HCT116 (cell line): ENCODE results near the gene TMX3. TPM values are rescaled to one million over a fixed set of nuclear protein-coding genes. Genes with fewer than 3 reads are reported as not detected.

ENCODE experiments used
- ATAC-seq: fragments of 200-7000 bp; cut with Tn5 transposase; 2 replicates; pipeline ENCODE4 v1.9.1; 2020; ENCODE audit warnings: mild to moderate bottlenecking, moderate library complexity
- BruUV-seq: library from RNA; stranded (reverse); fragments of 400-500 nt; replicated peaks from 2 replicates; lab custom pipeline; 2021; lab: Mats Ljungman, UMichigan
- CTCF ChIA-PET: fragments of 300-600 bp; sonication (Branson Sonifier 250); formaldehyde crosslinking; loops from one replicate; lab custom pipeline; 2021; ENCODE audit warnings: antibody characterized with exemption; lab: Charles Lee
- POLR2A ChIA-PET: fragments of 300-600, 350-600 bp; sonication (Branson Sonifier 250); formaldehyde crosslinking; loops from one replicate; lab custom pipeline; 2021; ENCODE audit warnings: antibody characterized with exemption; lab: Charles Lee
- RAD21 ChIA-PET, 2 experiments: fragments of 300-600 bp; sonication (Branson Sonifier 250); formaldehyde crosslinking; loops; one replicate each; lab custom pipeline; 2023; ENCODE audit warnings: low total read pairs in 2 of 2; ENCODE audit not compliant: uncharacterized antibody in 2 of 2, unreplicated experiment in 2 of 2, low non-redundant PET in 1 of 2; lab: Charles Lee
- DNase-seq: peaks from one replicate; pipeline ENCODE4 v3.0.0-alpha.2; 2010; ENCODE audit warnings: low read depth, low spot score
- H2AFZ ChIP-seq: fragments of 200-600 bp; shearing (Covaris generic), sonication (generic); 2 replicates; pipeline ENCODE4 v1.6.1; 2017; ENCODE audit warnings: low read depth, mixed run types, mixed read lengths, antibody characterized with exemption, low read length; ENCODE audit not compliant: poor library complexity, severe bottlenecking
- H3K27ac ChIP-seq: 2 replicates; pipeline ENCODE4 v1.5.1; 2012; ENCODE audit warnings: low read depth, low read length
- H3K27me3 ChIP-seq: fragments of 200-600 bp; sonication (generic); 2 replicates; pipeline ENCODE4 v1.6.1; 2016; ENCODE audit warnings: mixed run types, low read length, mixed read lengths; ENCODE audit not compliant: insufficient read depth
- H3K36me3 ChIP-seq, 2 experiments: fragments of 200-500 bp in 1 of 2; fragments of 200-600 bp in 1 of 2; sonication (Bioruptor generic) in 1 of 2; sonication (generic) in 1 of 2; 2 replicates each; pipeline versions ENCODE4 v1.5.1 to v1.6.1; 2014 to 2016; ENCODE audit warnings: low read length in 2 of 2, inconsistent platforms in 1 of 2, mixed read lengths in 1 of 2, mixed run types in 1 of 2; ENCODE audit not compliant: insufficient read depth in 2 of 2, control insufficient read depth in 1 of 2
- H3K4me1 ChIP-seq, 2 experiments: fragments of 200-600 bp in 1 of 2; sonication (generic) in 1 of 2; 2 replicates each; pipeline versions ENCODE4 v1.5.1 to v1.6.1; 2012 to 2017; ENCODE audit warnings: low read length in 2 of 2, inconsistent platforms in 1 of 2, mild to moderate bottlenecking in 1 of 2, mixed read lengths in 1 of 2, mixed run types in 1 of 2, moderate library complexity in 1 of 2; ENCODE audit not compliant: insufficient read depth in 2 of 2, control insufficient read depth in 1 of 2
- H3K4me2 ChIP-seq: fragments of 200-600 bp; sonication (generic); 2 replicates; pipeline ENCODE4 v1.6.1; 2017; ENCODE audit warnings: mixed run types, low read length, mixed read lengths
- H3K4me3 ChIP-seq, 2 experiments: fragments of 200-600 bp in 1 of 2; sonication (generic) in 1 of 2; replicated peaks in 1 of 2; 2 replicates each; pipeline ENCODE4 v1.5.1; 2011 to 2016; ENCODE audit warnings: low read length in 2 of 2, control low read depth in 1 of 2, low read depth in 1 of 2, mild to moderate bottlenecking in 1 of 2, mixed read lengths in 1 of 2, mixed run types in 1 of 2
- H3K79me2 ChIP-seq: fragments of 200-600 bp; sonication (generic); 2 replicates; pipeline ENCODE4 v1.6.1; 2017; ENCODE audit warnings: mild to moderate bottlenecking, mixed run types, low read length, moderate library complexity, mixed read lengths; ENCODE audit not compliant: insufficient read depth
- H3K9ac ChIP-seq: fragments of 200-600 bp; sonication (generic); 2 replicates; pipeline ENCODE4 v1.6.1; 2016; ENCODE audit warnings: low read length, mixed read lengths
- H3K9me2 ChIP-seq: fragments of 200-600 bp; sonication (generic), shearing (Covaris generic); 2 replicates; pipeline ENCODE4 v1.6.1; 2017; ENCODE audit warnings: mixed run types, mild to moderate bottlenecking, moderate library complexity; ENCODE audit not compliant: insufficient read depth
- H3K9me3 ChIP-seq, 2 experiments: fragments of 200-500 bp in 1 of 2; fragments of 200-600 bp in 1 of 2; sonication (Bioruptor generic) in 1 of 2; sonication (generic) in 1 of 2; 2 replicates each; pipeline ENCODE4 v1.6.1; 2014 to 2017; ENCODE audit warnings: low read length in 2 of 2, mixed read lengths in 2 of 2, inconsistent platforms in 1 of 2, low read depth in 1 of 2, mild to moderate bottlenecking in 1 of 2, mixed run types in 1 of 2, moderate library complexity in 1 of 2; ENCODE audit not compliant: control insufficient read depth in 1 of 2, insufficient read depth in 1 of 2
- H4K20me1 ChIP-seq: fragments of 200-600 bp; sonication (generic), shearing (Covaris generic); 2 replicates; pipeline ENCODE4 v1.6.1; 2017; ENCODE audit warnings: mixed run types, mild to moderate bottlenecking, moderate library complexity; ENCODE audit not compliant: insufficient read depth
- ATF3 ChIP-seq: IDR thresholded peaks from 2 replicates; pipeline ENCODE4 v1.6.1; 2012
- CBX3 ChIP-seq: IDR thresholded peaks from 2 replicates; pipeline ENCODE4 v1.6.1; 2012; ENCODE audit warnings: low read depth
- EGR1 ChIP-seq: IDR thresholded peaks from 2 replicates; pipeline ENCODE4 v1.6.1; 2012; ENCODE audit warnings: low read depth
- EZH2 ChIP-seq: fragments of 200-600 bp; sonication (generic); IDR thresholded peaks from 2 replicates; pipeline ENCODE4 v1.6.1; 2017; ENCODE audit warnings: antibody characterized with exemption, mixed run types
- EZH2phosphoT487 ChIP-seq: fragments of 200-600 bp; IDR thresholded peaks from 2 replicates; pipeline ENCODE4 v1.6.1; 2018; ENCODE audit warnings: antibody characterized with exemption, borderline replicate concordance
- FOSL1 ChIP-seq: IDR thresholded peaks from 2 replicates; pipeline ENCODE4 v1.6.1; 2012; ENCODE audit warnings: low read depth
- JUND ChIP-seq: IDR thresholded peaks from 2 replicates; pipeline ENCODE4 v1.6.1; 2012
- POLR2A ChIP-seq: IDR thresholded peaks from 2 replicates; pipeline ENCODE4 v1.7.0; 2011; ENCODE audit warnings: borderline replicate concordance; ENCODE audit not compliant: insufficient read depth, insufficient read length; ENCODE audit errors: extremely low read depth
- POLR2AphosphoS5 ChIP-seq: IDR thresholded peaks from 2 replicates; pipeline ENCODE4 v1.6.1; 2011; ENCODE audit warnings: mild to moderate bottlenecking, low read depth, low read length, moderate library complexity
- RAD21 ChIP-seq: IDR thresholded peaks from 2 replicates; pipeline ENCODE4 v1.6.1; 2012; ENCODE audit warnings: low read depth, mild to moderate bottlenecking
- REST ChIP-seq: IDR thresholded peaks from 2 replicates; pipeline ENCODE4 v1.6.1; 2012; ENCODE audit warnings: low read depth
- SIN3A ChIP-seq: IDR thresholded peaks from 2 replicates; pipeline ENCODE4 v1.6.1; 2012; ENCODE audit warnings: low read depth
- SP1 ChIP-seq: IDR thresholded peaks from 2 replicates; pipeline ENCODE4 v1.6.1; 2012; ENCODE audit warnings: low read depth
- SRF ChIP-seq: IDR thresholded peaks from 2 replicates; pipeline ENCODE4 v1.6.1; 2012; ENCODE audit warnings: low read depth
- TCF7L2 ChIP-seq: IDR thresholded peaks from 2 replicates; pipeline ENCODE4 v1.7.0; 2011; ENCODE audit warnings: borderline replicate concordance, inconsistent platforms; ENCODE audit not compliant: insufficient read depth, insufficient read length; ENCODE audit errors: extremely low read depth
- ZFX ChIP-seq: fragments of 450-650 bp; IDR thresholded peaks from 2 replicates; pipeline ENCODE4 v1.6.1; 2017
- ZNF274 ChIP-seq: fragments of 200-500 bp; sonication (Bioruptor generic); IDR thresholded peaks from 2 replicates; pipeline ENCODE4 v1.6.1; 2014; ENCODE audit warnings: mild to moderate bottlenecking, low read depth, low read length, inconsistent platforms
- intact Hi-C: fragments of 100-400 bp; cut with micrococcal nuclease; formaldehyde crosslinking; loops from 2 replicates; pipeline ENCODE4 v1.10.0; 2022
- total RNA-seq: library from RNA; stranded (reverse); gene quantifications from one replicate; pipeline ENCODE4 v1.2.1, GENCODE V29; 2021; ENCODE audit not compliant: unreplicated experiment

The TMX3 gene
- total RNA-seq, 1 experiment from 2014 or later: 39.6 TPM

GRCh38 chr18:68725346-68725745 is 10.4 kb upstream of the TMX3 start:
- no peak overlapping the region for H3K27ac ChIP-seq
- H3K9ac ChIP-seq: no peak overlapping the region
- intact Hi-C loops: no loop called here
- BruUV-seq: no TSS peak
- DNase-seq (no peak), ATAC-seq (no peak)
- H2AFZ ChIP-seq: no peak overlapping the region
- TF ChIP-seq ZNF274 (no peak), POLR2A (no peak), RAD21 (no peak), ATF3 (no peak), FOSL1 (no peak), CBX3 (no peak), EZH2phosphoT487 (no peak), SRF (no peak), TCF7L2 (no peak), EGR1 (no peak), SIN3A (no peak), JUND (no peak), SP1 (no peak), EZH2 (no peak)
- POLR2A ChIA-PET: no interaction called here
- RAD21 ChIA-PET: no interaction called here
- no peaks in the 10 kb centered on the region for H3K36me3 ChIP-seq
- no peak overlapping the region for H3K4me2 ChIP-seq
- no peaks in the 10 kb centered on the region for H3K4me1 ChIP-seq
- no peaks in the 10 kb centered on the region for H3K9me2 ChIP-seq
- H3K4me3 ChIP-seq: no peak overlapping the region
- H4K20me1 ChIP-seq: no peaks in the 10 kb centered on the region
- no peaks in the 10 kb centered on the region for H3K79me2 ChIP-seq
- no peaks in the 10 kb centered on the region for H3K9me3 ChIP-seq
- H3K27me3 ChIP-seq: no peaks in the 10 kb centered on the region
- CTCF ChIA-PET: no interaction called here

GRCh38 chr18:68724021-68724420 is 9.1 kb upstream of the TMX3 start:
- Histone ChIP-seq H3K4me2 (no peak overlapping the region), H4K20me1 (no peaks in the 10 kb centered on the region), H3K4me3 (no peak overlapping the region), H3K27me3 (no peaks in the 10 kb centered on the region), H3K9me2 (no peaks in the 10 kb centered on the region), H3K4me1 (no peaks in the 10 kb centered on the region), H3K79me2 (no peaks in the 10 kb centered on the region), H2AFZ (no peak overlapping the region), H3K9ac (no peak overlapping the region), H3K36me3 (no peaks in the 10 kb centered on the region), H3K9me3 (no peaks in the 10 kb centered on the region), H3K27ac (no peak overlapping the region)
- CTCF ChIA-PET: no interaction called here
- no TSS peak for BruUV-seq
- intact Hi-C loops: no loop called here
- no peak for TF ChIP-seq EZH2
- no peak for TF ChIP-seq TCF7L2
- no peak for TF ChIP-seq EZH2phosphoT487
- TF ChIP-seq POLR2A: no peak
- TF ChIP-seq SIN3A: no peak
- TF ChIP-seq ZFX: no peak
- TF ChIP-seq ZNF274: no peak
- TF ChIP-seq REST: no peak
- no peak for TF ChIP-seq SP1
- no peak for TF ChIP-seq POLR2AphosphoS5
- POLR2A ChIA-PET: no interaction called here
- RAD21 ChIA-PET: no interaction called here
- DNase-seq: no peak
- no peak for ATAC-seq
